ENCODE measurements around the gene GPSM1. TPM values are rescaled to one million over a fixed set of nuclear protein-coding genes. Genes with fewer than 3 reads are reported as not detected.

Gene GPSM1
- total and polyA plus RNA-seq, 7 donors: 0.34 to 2.3 (median 1.3) TPM

GRCh38 chr9:136387217-136387616 lies 59.9 kb downstream of the GPSM1 start:
- no peak overlapping the region for H3K4me3 ChIP-seq
- intact Hi-C loops (cut with DNase I): no loop called here
- H3K27me3 ChIP-seq (ENCODE audit: insufficient read depth in 3 of 3, low read length in 2 of 3): no peaks in the 10 kb centered on the region
- peaks cover 11 to 91% of the 10 kb centered on the region in 2 donors for H3K36me3 ChIP-seq (ENCODE audit: insufficient read depth in 1 of 2, low read depth in 1 of 2)
- no peaks in the 10 kb centered on the region for H3K4me1 ChIP-seq
- H3K27ac ChIP-seq: no peak overlapping the region
- TF ChIP-seq CTCF (IDR thresholded peaks at IDR 0.05): no peak
- H3K9me3 ChIP-seq: no peaks in the 10 kb centered on the region
- 93 to 96% (median 95%) methylated on average over 13 to 19 of the region's 19 CpGs for WGBS, 3 donors
- DNase-seq: peak in 1 of 2 donors; percentile 46
- no peak for ATAC-seq

GRCh38 chr9:136389396-136389795 lies 62.1 kb downstream of the GPSM1 start:
- Histone ChIP-seq H3K4me1 (no peaks in the 10 kb centered on the region), H3K27ac (no peak overlapping the region), H3K36me3 (ENCODE audit: insufficient read depth in 1 of 2, low read depth in 1 of 2) (peaks cover 5 to 94% of the 10 kb centered on the region in 2 donors), H3K4me3 (no peak overlapping the region), H3K27me3 (ENCODE audit: insufficient read depth in 3 of 3, low read length in 2 of 3) (no peaks in the 10 kb centered on the region), H3K9me3 (no peaks in the 10 kb centered on the region)
- ATAC-seq (no peak), DNase-seq (no peak)
- no peak for TF ChIP-seq CTCF (IDR thresholded peaks at IDR 0.05)
- intact Hi-C loops (cut with DNase I): no loop called here
- 87 to 92% (median 91%) methylated on average over 14 of the region's 14 CpGs for WGBS, 3 donors

DNA sequence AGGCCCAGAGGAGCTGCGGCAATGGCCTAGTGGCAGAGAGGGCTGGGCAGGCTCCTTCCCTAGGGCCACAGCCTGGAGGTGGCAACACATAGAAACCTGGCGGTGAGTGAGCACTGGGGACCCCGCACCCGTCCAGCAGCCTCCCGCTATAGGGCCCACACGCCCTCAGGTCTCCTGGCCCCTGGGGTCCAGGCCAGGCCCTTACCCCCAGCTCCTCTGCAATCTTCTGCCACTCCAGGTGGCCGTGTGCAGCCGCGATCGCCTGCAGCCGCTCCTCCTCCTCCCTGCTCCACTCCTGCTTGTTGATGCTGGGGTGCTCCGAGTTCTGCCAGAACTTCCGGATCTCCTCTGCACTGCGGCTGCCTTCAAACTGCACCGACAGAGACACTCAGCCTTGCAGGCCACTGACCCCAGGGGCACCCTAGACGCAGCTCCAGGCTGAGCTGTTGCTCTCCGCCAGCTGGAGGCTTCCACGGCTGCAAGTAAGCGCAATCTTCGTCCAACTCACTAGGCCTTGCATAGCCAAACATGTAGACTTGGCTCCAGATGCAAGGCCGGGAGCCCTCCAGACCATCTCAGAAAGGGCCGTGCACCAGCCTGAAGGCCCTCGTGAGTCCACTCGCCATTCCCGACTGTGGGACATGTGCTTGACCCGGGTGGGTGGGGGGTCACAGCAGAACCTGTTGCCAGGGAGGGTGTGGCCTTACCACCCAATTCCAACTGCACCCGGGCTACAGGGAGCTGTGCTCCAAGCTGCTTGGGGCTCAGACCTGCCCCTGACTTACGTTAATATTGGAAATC lies 64.6 kb downstream of the GPSM1 start:
- ATAC-seq: no peak
- WGBS, 3 donors: 88 to 89% (median 88%) methylated on average over 28 of the region's 28 CpGs
- intact Hi-C loops (cut with DNase I): no loop called here

DNA sequence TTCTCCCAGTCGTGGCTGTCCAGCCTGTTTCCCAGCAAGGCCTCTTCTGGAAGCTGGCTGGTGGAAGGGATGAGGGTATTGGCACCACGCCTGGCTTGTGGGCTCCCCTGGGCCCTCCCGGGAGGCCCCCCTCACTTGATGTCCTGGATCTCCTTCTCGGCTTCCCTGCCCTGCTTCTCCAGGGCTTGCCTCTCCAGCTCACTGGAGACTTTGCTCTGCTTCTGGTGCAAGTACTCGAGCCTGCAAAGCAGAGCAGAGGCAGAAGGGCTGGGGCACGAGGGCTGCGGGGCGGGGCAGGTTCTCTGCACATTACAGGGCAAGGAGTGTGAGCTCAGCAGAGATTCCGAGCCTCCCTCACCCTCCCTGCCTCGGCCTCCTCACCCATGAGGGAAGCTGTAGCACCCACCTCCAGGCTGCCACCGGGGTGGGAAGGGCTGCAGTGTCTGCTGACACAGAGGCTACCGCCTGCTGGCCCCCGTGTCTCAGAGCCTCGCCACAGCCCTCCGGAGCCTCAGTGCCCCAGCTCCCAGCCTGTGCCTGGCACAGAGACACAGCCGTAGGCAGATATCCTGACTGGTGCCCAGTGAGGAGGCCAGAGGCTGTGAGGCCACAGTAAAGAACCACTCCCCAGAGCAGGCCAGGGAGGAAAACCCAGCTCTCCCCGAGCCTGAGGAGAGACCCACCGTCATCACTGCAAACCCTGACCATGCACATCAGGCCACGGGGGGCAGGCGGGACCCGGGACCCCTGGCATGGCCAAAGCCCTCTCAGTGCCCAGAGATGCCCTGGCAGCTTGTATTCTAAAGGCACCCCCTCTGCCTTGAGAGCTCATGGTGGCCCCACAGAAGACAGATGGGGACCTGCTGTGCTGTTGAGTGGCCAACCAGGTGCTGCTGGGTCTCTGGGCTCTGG lies 65.5 kb downstream of the GPSM1 start:
- ATAC-seq (peak in 1 of 4 donors; percentile 29), DNase-seq (peak in 1 of 2 donors; percentile 59)
- Histone ChIP-seq H3K4me1 (no peaks in the 10 kb centered on the region), H3K9me3 (no peaks in the 10 kb centered on the region), H3K4me3 (no peak overlapping the region), H3K27ac (no peak overlapping the region), H3K27me3 (ENCODE audit: insufficient read depth in 3 of 3, low read length in 2 of 3) (no peaks in the 10 kb centered on the region), H3K36me3 (ENCODE audit: insufficient read depth in 1 of 2, low read depth in 1 of 2) (peaks cover 2 to 92% of the 10 kb centered on the region in 2 donors)
- TF ChIP-seq CTCF (IDR thresholded peaks at IDR 0.05): no peak
- WGBS, 3 donors: 85 to 87% (median 85%) methylated on average over 18 to 21 of the region's 21 CpGs
- intact Hi-C loops (cut with DNase I): no loop called here

More for the DNA sequence above, 64.6 kb downstream of the GPSM1 start:
- peak in 1 of 2 donors; percentile 49 for DNase-seq
- H3K27ac ChIP-seq: no peak overlapping the region
- no peak for TF ChIP-seq CTCF (IDR thresholded peaks at IDR 0.05)
- H3K4me3 ChIP-seq: no peak overlapping the region
- H3K4me1 ChIP-seq: no peaks in the 10 kb centered on the region
- H3K36me3 ChIP-seq (ENCODE audit: insufficient read depth in 1 of 2, low read depth in 1 of 2): peaks cover 2 to 96% of the 10 kb centered on the region in 2 donors
- H3K9me3 ChIP-seq: no peaks in the 10 kb centered on the region
- no peaks in the 10 kb centered on the region for H3K27me3 ChIP-seq (ENCODE audit: insufficient read depth in 3 of 3, low read length in 2 of 3)
